ENCODE measurements around the gene IQCH.

IQCH gene

GRCh38 chr15:67327737-67328136, 73.2 kb downstream of the IQCH start:
- in situ Hi-C loops (cut with MboI; ENCODE audit: low sequenced_read_pairs, unreplicated experiment) = no loop called here
- no peak for DNase-seq (ENCODE audit: low spot score)
- TF ChIP-seq CTCF (IDR thresholded peaks at IDR 0.05; ENCODE audit: borderline replicate concordance, control extremely low read depth, extremely low read depth, insufficient read depth, missing control alignments) = no peak

GRCh38 chr15:67329984-67330733, 75.6 kb downstream of the IQCH start:
- in situ Hi-C loops (cut with MboI; ENCODE audit: low sequenced_read_pairs, unreplicated experiment) = no loop called here
- no peak for DNase-seq (ENCODE audit: low spot score)
- TF ChIP-seq CTCF (IDR thresholded peaks at IDR 0.05; ENCODE audit: borderline replicate concordance, control extremely low read depth, extremely low read depth, insufficient read depth, missing control alignments) = no peak

GRCh38 chr15:67331676-67332075, 77.1 kb downstream of the IQCH start:
- no peak for DNase-seq (ENCODE audit: low spot score)
- TF ChIP-seq CTCF (IDR thresholded peaks at IDR 0.05; ENCODE audit: borderline replicate concordance, control extremely low read depth, extremely low read depth, insufficient read depth, missing control alignments) = no peak
- in situ Hi-C loops (cut with MboI; ENCODE audit: low sequenced_read_pairs, unreplicated experiment) = no loop called here

GRCh38 chr15:67335026-67335425, 80.4 kb downstream of the IQCH start:
- no peak for DNase-seq (ENCODE audit: low spot score)
- no peak for TF ChIP-seq CTCF (IDR thresholded peaks at IDR 0.05; ENCODE audit: borderline replicate concordance, control extremely low read depth, extremely low read depth, insufficient read depth, missing control alignments)
- in situ Hi-C loops (cut with MboI; ENCODE audit: low sequenced_read_pairs, unreplicated experiment) = no loop called here

GRCh38 chr15:67335534-67336222, 81.1 kb downstream of the IQCH start:
- DNase-seq (ENCODE audit: low spot score) = no peak
- TF ChIP-seq CTCF (IDR thresholded peaks at IDR 0.05; ENCODE audit: borderline replicate concordance, control extremely low read depth, extremely low read depth, insufficient read depth, missing control alignments) = no peak
- in situ Hi-C loops (cut with MboI; ENCODE audit: low sequenced_read_pairs, unreplicated experiment) = no loop called here

- in situ Hi-C loops (cut with MboI; ENCODE audit: low sequenced_read_pairs, unreplicated experiment) = loop anchor here (5.0 kb wide), 1 partner anchor 52 kb away; no protein-coding TSS in a partner anchor
- TF ChIP-seq CTCF (IDR thresholded peaks at IDR 0.05; ENCODE audit: borderline replicate concordance, control extremely low read depth, extremely low read depth, insufficient read depth, missing control alignments) = no peak
- DNase-seq (ENCODE audit: low spot score) = no peak
Measured at GRCh38 chr15:67340630-67341029, 86.0 kb downstream of the IQCH start.

Data from GM13976 (cell line).